Measurements from ENCODE around the gene DAAM2.

- TF ChIP-seq EP300 (IDR thresholded peaks at IDR 0.05; ENCODE audit: borderline replicate concordance in 1 of 2, low read depth in 2 of 2, low read length in 2 of 2) (no peak), TCF12 (IDR thresholded peaks at IDR 0.05; ENCODE audit: low read depth, low read length) (no peak), CEBPB (IDR thresholded peaks at IDR 0.05; ENCODE audit: low read depth, low read length) (no peak), EZH2 (IDR thresholded peaks at IDR 0.05; ENCODE audit: low read depth, low read length, severe bottlenecking) (no peak), CTCF (IDR thresholded peaks at IDR 0.05; ENCODE audit: control extremely low read depth in 1 of 3, insufficient read depth in 1 of 3, low read depth in 1 of 3, low read length in 3 of 3) (no peak), SIN3A (conservative IDR thresholded peaks at IDR 0.05 in 1 of 2, IDR thresholded peaks at IDR 0.05 in 1 of 2; ENCODE audit: low read depth in 1 of 2, low read length in 2 of 2) (no peak), FOSL1 (IDR thresholded peaks at IDR 0.05; ENCODE audit: insufficient read depth, low read depth, low read length) (no peak), POLR2A (IDR thresholded peaks at IDR 0.05; ENCODE audit: control extremely low read depth in 1 of 2, low read depth in 2 of 2, low read length in 2 of 2) (no peak), NRF1 (IDR thresholded peaks at IDR 0.05; ENCODE audit: low read depth, low read length) (no peak)
Observed at GRCh38 chr6:39879535-39879934, 87.4 kb downstream of the DAAM2 start.
